HepG2 (cell line): Measurements from ENCODE around the gene THADA. TPM values are rescaled to one million over a fixed set of nuclear protein-coding genes. Genes with fewer than 3 reads are reported as not detected.

Experiments
- AGO2 ChIP-seq: fragments of 200-400 bp; formaldehyde crosslinking; optimal IDR thresholded peaks from 2 replicates; pipeline ENCODE3; 2017; ENCODE audit warnings: mild to moderate bottlenecking, low read depth, low read length, moderate library complexity
- AHDC1 ChIP-seq: sonication (generic); formaldehyde crosslinking; IDR thresholded peaks from 2 replicates; pipeline ENCODE4 v1.5.1; 2020; ENCODE audit warnings: mild to moderate bottlenecking, missing genetic modification reagents, borderline replicate concordance
- ERF ChIP-seq: IDR thresholded peaks from 2 replicates; pipeline ENCODE4 v1.6.1; 2018; ENCODE audit warnings: missing biosample characterization, missing genetic modification reagents
- ETV5 ChIP-seq: IDR thresholded peaks from 2 replicates; pipeline ENCODE4 v1.6.1; 2018; ENCODE audit warnings: missing biosample characterization, missing genetic modification reagents, inconsistent platforms, borderline replicate concordance
- FOSL1 ChIP-seq: sonication (generic); formaldehyde crosslinking; IDR thresholded peaks from 2 replicates; pipeline ENCODE4 v1.9.0; 2021; ENCODE audit warnings: missing genetic modification reagents, borderline replicate concordance
- FOXA3 ChIP-seq: IDR thresholded peaks from 2 replicates; pipeline ENCODE4 v1.6.1; 2016; ENCODE audit warnings: missing genetic modification reagents, missing compliant biosample characterization
- FOXK2 ChIP-seq: fragments of 450-650 bp; IDR thresholded peaks from 2 replicates; pipeline ENCODE4 v1.6.1; 2016
- HIVEP1 ChIP-seq: sonication (generic); formaldehyde crosslinking; IDR thresholded peaks from 2 replicates; pipeline ENCODE4 v1.4.0; 2020; ENCODE audit warnings: mild to moderate bottlenecking, missing genetic modification reagents
- HOXA3 ChIP-seq: sonication (generic); formaldehyde crosslinking; IDR thresholded peaks from 2 replicates; pipeline ENCODE4 v1.5.0; 2020; ENCODE audit warnings: missing genetic modification reagents
- KAT8 ChIP-seq: IDR thresholded peaks from 2 replicates; pipeline ENCODE4 v1.6.1; 2016; ENCODE audit warnings: missing genetic modification reagents, missing compliant biosample characterization
- KDM6A ChIP-seq: IDR thresholded peaks from 2 replicates; pipeline ENCODE4 v1.6.1; 2016; ENCODE audit warnings: low read depth
- PHF5A ChIP-seq: IDR thresholded peaks from one replicate; pipeline ENCODE4 v1.6.1; 2018; ENCODE audit warnings: low read depth, missing genetic modification reagents; ENCODE audit not compliant: unreplicated experiment
- THYN1 ChIP-seq: sonication (generic); formaldehyde crosslinking; IDR thresholded peaks from 2 replicates; pipeline ENCODE4 v1.8.1; 2023; ENCODE audit warnings: low read depth, mild to moderate bottlenecking, moderate library complexity, missing genetic modification reagents, borderline replicate concordance
- ZBTB46 ChIP-seq: sonication (generic); formaldehyde crosslinking; IDR thresholded peaks from 2 replicates; pipeline ENCODE4 v1.4.0; 2020; ENCODE audit warnings: mild to moderate bottlenecking, missing genetic modification reagents, borderline replicate concordance
- ZBTB7A ChIP-seq: sonication (generic); formaldehyde crosslinking; IDR thresholded peaks from 2 replicates; pipeline ENCODE4 v1.8.0; 2022; ENCODE audit warnings: mild to moderate bottlenecking, missing genetic modification reagents
- ZNF276 ChIP-seq: sonication (generic); formaldehyde crosslinking; IDR thresholded peaks from 2 replicates; pipeline ENCODE4 v1.4.0; 2020; ENCODE audit warnings: mild to moderate bottlenecking, low read depth, missing genetic modification reagents
- ZNF326 ChIP-seq: sonication (generic); formaldehyde crosslinking; IDR thresholded peaks from 2 replicates; pipeline ENCODE4 v1.4.0; 2020; ENCODE audit warnings: missing genetic modification reagents, borderline replicate concordance
- ZNF354B ChIP-seq: sonication (generic); formaldehyde crosslinking; IDR thresholded peaks from 2 replicates; pipeline ENCODE4 v1.8.0; 2022; ENCODE audit warnings: mild to moderate bottlenecking, missing genetic modification reagents
- ZNF549 ChIP-seq: sonication (generic); formaldehyde crosslinking; IDR thresholded peaks from 2 replicates; pipeline ENCODE4 v1.5.0; 2020; ENCODE audit warnings: missing genetic modification reagents
- ZNF629 ChIP-seq: sonication (generic); formaldehyde crosslinking; conservative IDR thresholded peaks from 2 replicates; pipeline ENCODE4 v1.5.0; 2020; ENCODE audit warnings: missing genetic modification reagents
- ZNF775 ChIP-seq: sonication (generic); formaldehyde crosslinking; IDR thresholded peaks from 2 replicates; pipeline ENCODE4 v1.4.0; 2020; ENCODE audit warnings: missing genetic modification reagents, mild to moderate bottlenecking, moderate library complexity, borderline replicate concordance
- polyA plus RNA-seq, 8 experiments: library from polyadenylated mRNA; depleted of rRNA in 3 of 8; stranded (reverse) in 7 of 8; unstranded in 1 of 8; fragments of >200 nt; fragmentation: Illumina TruSeq in 4 of 8; extraction: Trizol in 4 of 8; gene quantifications; 2 replicates each; pipeline versions ENCODE4 v1.2.1 to v1.2.3, GENCODE V29; 2011 to 2016; ENCODE audit warnings: low read depth in 4 of 8, missing spikeins in 1 of 8, mixed read lengths in 1 of 8; ENCODE audit not compliant: insufficient read depth in 1 of 8
- total RNA-seq, 5 experiments: library from RNA; depleted of rRNA; stranded (reverse); fragments of >200 nt; fragmentation: Illumina TruSeq; extraction: Trizol; gene quantifications; 2 replicates each; pipeline ENCODE4 v1.2.3, GENCODE V29; 2016; ENCODE audit warnings: low read depth in 1 of 5

THADA gene
- total and polyA plus RNA-seq, 2 of the 13 experiments (the other 11 are each of a cell fraction or from before 2014, with no cell fraction given): 12.7 to 21.7 TPM

- TF ChIP-seq ZNF276: 0 out of 2 replicates have a peak, but pooled peaks have one; percentile 27
- TF ChIP-seq FOXK2: no peak
- TF ChIP-seq AGO2: peak; percentile 53
- TF ChIP-seq ZNF549 (CRISPR knock-in tag): no peak
- TF ChIP-seq ZNF775 (CRISPR knock-in tag): peak; percentile 79; the same call in 1 of the 2 replicates
- peak; percentile 39 for TF ChIP-seq PHF5A
- TF ChIP-seq ZNF354B (CRISPR knock-in tag): no peak; the same call in 1 of the 2 replicates
- no peak for TF ChIP-seq ZNF629 (CRISPR knock-in tag)
- TF ChIP-seq ZNF326: no peak
- TF ChIP-seq HOXA3: peak; percentile 99
- no peak for TF ChIP-seq ZBTB7A (CRISPR knock-in tag)
- no peak for TF ChIP-seq FOSL1 (CRISPR knock-in tag)
- no peak for TF ChIP-seq AHDC1
- peak; percentile 100 for TF ChIP-seq KAT8 (CRISPR knock-in tag)
- TF ChIP-seq ERF (CRISPR knock-in tag): peak; percentile 87
- TF ChIP-seq FOXA3: peak; percentile 74
- peak; percentile 88 for TF ChIP-seq ETV5 (CRISPR knock-in tag)
- no peak for TF ChIP-seq KDM6A
- TF ChIP-seq THYN1 (CRISPR knock-in tag): 0 out of 2 replicates have a peak, but pooled peaks have one; percentile 30
- peak; percentile 91 for TF ChIP-seq HIVEP1 (CRISPR knock-in tag)
- TF ChIP-seq ZBTB46 (CRISPR knock-in tag): peak; percentile 66; the same call in 1 of the 2 replicates
These were observed at the start of gene THADA (continued) for GRCh38 chr2:43595603-43596412.
